Fibroblast of skin of right quadriceps (primary cell): ENCODE results near the gene COPS2.
"Not testable (repeated sequence)": the region's sequence is repeated elsewhere in the genome, so short reads cannot be mapped to it uniquely, and the experiment has no call there.

Experiments used
- DNase-seq: peaks from one replicate; pipeline ENCODE4 v3.0.0-alpha.2; 2013

Gene COPS2

DNA sequence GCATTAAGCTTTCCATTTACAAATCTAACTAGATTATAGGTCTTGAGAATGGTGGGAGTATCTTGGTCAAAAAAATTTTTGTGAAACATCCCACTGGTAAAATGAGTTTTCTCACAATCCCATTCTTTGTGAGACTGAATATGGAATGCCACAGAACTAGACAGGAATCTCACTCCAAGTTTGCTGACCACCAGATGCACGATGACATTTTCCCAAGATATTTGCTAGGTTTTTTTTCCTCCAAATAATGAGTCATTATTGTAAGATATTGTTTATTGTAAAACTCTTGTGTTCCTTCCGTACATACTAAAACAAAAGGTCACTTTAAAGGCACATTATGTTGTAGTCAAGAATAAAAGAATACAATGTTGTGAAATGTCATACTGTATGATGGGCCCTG is 53.9 kb downstream of the COPS2 start:
- DNase-seq, result peak; percentile 25

DNA sequence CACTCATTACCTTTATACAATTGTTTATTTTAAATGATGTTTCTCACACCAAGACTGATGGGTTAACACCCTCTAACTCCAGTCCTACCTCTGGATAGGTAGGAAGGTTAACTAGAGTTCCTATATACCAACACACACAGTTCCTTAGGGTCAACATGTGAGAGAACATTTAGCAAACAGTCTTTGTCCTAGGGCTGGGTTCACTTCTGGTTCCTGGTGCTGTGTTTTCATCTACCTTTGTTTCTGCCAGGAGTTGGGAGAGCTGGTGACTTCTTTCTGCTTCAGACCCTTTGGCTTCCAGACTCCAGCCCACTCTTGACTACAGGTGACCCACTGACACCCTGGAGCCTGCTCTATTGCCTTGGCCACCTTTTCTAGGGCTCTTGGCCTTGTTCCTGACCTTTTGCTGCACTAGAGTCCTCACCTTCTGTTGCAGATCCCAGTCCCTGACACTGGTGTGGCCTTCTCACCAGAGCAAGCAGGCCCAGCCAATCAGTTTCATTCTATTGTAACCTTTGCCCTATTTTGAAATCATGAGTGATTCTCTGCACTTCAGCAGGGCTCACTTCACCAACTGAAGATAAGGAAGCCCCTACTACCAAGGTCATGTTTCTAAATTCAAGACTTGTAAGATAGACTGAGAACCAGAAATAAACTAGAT is 59.2 kb downstream of the COPS2 start:
- DNase-seq, result no peak

DNA sequence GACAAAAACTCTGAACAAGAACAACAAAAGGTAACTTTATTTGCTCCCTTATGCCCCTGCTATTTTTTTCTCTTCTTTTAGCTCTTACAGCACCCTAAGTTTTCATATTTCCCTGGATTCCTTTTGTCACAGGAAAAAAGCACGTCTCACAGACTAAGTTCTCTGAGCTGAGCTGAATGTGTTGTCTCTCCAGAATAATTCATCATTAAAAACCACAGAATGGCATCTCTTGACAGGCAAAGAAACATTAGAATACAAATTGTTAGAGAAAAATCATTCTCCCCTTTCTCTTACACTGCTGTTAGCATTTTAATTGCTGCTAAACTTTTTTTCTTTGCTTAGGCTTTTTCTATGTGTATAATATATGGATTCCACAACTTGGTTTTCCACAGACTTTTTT is 60.5 kb downstream of the COPS2 start:
- no peak for DNase-seq

DNA sequence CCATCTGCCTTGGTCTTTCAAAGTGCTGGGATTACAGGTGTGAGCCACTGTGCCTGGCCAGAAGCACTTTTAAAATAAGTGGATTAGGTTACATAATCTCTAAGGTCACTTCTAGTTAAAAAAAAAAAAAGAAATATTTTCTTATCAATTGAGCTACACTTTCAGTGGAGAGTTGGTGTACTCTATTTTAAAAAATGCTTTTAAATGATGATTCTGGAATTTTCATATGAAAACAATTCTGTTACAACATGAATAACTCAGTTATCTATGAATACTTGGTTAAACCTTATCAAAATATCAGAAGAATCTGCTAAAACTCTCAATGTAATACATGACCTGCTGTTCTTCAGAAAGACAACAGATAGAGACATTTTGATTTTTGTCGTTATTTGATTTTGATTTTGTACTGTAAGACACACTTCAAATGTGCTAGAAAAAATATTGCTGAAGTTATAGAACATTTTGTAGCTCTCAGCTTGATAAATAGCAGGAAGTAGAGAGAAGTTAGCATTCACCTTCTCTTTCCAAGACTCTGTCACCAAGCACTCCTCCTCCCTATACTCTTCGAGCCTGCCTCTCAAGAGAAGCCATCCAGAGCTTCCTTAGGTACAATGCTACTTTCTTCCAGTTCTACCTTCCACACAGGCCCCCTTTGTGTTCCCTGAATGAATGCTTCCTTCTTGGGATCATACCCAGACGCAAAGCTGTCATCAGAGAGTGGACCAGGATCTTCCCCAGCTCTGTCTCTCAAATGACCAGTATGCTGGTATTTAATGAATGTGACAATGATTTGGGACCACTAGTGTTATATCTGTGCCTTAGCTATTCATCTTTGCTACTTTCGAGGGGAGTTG is 61.9 kb downstream of the COPS2 start:
- no peak for DNase-seq

DNA sequence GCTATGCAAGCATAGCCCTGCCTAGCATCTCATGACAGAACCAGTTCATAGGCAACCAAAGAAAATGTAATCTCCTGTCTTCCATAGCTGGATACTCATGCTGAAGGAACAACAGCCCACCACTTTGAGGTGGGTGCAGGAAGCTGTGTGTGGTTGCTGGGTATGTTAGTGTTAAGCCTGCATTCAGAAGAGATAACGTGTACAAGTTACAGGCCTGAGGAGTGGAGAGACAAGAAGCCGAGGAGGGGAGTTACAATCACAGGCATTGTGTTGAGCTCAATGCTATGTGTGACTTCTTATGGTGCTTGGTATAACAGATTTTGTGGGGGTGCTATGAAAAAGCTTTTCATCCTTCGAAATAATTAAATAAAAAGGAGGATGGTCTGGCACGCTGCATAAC is 66.4 kb downstream of the COPS2 start:
- no peak for DNase-seq

DNA sequence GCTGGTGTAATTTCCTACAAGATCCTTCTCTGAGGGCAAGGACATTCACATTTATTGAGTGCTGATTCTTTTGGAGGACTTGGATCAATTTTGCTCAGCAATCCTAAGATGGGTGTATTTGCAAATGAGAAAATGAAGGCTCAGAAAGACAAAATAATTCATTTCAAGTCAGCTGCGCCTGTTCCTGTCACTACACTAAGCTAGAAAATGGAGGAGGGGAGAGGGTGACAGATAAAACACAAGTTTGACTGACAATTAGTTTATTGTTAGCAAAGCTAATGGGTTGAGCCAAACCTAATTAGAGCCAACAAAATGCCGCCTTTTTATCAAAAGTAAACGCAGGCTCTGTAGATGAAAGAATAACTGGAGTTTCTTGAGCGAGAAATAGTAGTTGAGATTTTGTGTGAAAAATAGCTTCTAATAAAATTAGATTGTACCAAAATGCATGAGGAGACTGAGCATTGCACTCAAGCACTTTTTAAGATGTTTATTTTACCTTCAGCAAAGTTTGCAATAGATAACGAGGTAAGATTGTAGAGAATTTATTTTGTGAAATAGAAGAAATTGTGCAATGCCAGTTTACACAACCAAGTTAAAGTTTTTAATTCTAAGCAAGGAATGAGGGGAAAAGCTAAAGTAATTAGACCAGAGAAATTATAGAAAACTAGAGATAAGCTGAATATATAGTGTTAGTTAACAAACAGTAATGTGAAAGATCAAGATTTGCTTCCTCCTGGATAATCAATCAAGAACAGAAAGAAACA is 69.5 kb downstream of the COPS2 start:
- DNase-seq, result no peak

DNA sequence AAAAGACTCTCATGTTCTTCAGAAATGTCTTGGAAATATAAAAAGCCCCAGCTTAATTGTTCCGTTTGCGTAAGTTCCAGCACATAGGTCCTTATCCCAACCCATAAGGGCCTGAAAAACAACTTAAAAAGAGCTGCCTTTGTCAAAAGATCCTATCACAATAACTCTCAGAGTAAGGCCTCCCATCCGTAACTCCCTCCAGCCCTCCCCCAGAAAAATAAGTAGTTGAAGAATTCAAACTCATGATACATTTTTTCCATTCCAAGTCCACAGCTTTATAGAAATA is 71.2 kb downstream of the COPS2 start:
- no peak for DNase-seq

DNA sequence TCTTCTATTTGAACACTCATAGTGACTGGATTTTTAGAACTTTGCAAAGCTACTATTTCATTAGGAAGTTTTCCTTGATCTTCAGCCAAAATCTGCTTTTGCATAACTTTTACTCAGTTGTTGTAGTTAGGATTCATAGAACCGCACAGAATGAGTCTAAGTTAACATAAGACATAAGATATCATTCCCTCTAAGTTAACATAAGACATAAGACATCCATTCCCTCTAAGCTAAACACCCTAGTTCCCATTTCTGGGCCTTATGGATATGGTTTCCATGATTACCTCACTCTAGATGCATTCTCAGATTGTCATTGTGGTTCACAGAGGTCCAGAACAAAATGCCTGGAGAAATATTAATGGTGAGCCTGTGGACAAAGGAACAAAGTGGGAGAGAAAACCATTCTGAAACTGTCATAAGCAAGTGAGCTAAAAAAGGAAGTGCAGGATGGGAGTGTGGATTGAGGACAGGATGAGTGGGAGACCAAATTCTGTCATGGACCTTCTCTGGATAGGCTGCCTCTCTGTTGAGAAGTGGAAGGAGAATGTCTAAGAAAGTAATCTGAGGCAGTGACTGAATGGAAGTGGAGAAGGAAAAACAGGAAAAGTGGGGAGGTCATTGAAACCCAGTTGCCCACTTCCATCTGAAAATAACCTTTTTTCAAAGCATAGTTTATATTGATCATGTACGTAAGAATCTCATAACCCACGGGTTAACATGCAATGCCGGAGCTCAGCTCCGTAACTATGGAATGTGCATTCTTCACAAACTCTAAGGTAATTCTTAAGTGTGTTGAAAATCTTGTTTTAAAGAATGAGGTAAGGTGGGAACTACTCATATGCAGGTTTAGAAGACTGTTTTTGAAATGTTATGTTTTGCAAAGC is 71.8 kb downstream of the COPS2 start:
- DNase-seq, result peak; percentile 74

DNA sequence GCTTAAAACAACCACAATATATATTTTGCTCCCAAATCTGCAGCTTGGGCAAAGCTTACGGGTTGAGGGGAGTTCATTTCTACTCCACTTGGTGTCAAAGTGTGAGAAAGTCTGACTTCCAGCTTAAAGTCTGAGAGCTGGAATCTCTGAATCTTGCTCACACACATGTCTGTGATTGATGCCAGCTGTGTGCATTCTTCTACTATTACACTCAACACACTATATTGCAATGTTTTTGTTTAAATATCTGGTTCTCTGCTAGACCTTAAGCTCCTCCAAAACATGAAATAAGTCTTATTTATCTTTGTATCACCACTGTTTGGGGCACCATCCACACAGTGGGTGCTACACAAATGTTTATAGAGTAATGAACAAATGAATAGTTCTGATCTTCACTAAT is 72.4 kb downstream of the COPS2 start:
- DNase-seq, result peak; percentile 82

DNA sequence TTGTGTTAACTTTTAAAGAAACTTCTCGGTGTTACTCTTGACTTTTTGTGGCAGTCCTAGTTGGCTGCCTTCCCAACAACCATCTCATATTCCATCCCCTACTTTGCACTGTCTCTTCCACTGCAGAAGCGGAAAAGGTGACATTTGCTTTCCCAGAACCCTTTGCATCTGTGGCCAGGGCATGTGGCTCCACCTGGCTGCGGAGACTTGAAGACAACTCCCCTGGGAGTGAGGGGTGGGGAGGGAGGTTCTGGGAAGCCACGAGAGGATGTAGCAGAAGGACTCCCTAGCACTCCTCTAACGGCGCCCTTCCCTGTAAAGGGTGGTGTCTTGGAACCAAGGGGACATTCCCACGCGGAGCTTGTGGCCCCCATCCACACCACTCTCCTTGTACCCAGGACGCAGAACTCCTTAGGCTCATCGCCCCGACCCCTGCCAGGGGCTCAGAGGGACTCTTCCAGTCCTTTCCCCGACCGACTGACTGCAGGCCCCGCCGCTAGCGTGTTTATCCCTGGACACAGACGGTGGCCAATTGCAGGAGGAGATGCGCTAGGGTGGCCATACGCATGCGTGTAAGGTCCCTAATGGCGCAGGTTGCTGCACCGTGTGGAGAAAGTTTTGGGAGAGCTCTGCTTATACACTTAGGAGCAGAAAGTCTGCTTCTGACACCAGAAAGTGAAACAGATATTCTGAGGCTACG is 75.9 kb downstream of the COPS2 start:
- DNase-seq, result no peak

DNA sequence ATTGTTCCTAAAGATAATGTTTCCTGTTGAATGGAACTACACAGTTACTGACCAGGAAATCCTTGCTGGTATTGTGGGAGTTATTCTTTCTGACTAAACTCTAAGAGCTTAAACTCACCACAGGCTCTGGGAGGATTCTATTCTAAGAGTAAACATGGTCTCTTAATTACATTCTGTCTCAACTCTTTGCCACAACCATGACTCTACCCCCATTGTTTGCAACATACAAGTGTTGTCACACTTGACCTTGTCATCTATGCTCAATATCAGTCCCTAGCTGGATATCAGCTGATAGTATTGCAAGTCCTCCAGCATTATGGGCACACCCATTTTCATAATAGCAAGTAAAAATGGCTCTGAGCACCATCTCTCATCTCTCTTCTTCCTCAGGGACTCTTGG is 79.5 kb downstream of the COPS2 start:
- no peak for DNase-seq

DNA sequence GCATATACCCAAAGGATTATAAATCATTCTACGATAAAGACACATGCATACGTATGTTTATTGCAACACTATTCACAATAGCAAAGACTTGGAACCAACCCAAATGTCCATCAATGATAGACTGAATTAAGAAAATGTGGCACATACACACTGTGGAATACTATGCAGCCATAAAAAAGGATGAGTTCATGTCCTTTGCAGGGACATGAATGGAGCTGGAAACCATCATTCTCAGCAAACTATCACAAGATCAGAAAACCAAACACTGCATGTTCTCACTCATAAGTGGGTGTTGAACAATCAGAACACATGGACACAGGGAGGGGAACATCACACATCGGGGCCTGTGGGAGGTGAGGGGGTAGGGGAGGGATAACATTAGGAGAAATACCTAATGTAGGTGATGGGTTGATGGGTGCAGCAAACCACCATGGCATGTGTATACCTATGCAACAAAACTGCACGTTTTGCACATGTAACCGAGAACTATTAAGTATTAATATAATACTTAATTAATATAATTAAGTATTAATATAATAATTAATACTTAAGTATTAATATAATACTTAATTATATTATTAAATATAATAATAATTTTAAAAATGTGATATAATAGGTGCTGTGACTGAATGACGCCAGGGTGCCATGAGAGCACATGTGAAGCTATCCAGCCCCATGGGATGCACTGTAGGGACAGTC is 80.7 kb downstream of the COPS2 start:
- not testable (repeated sequence) for DNase-seq
